GM20000 (cell line): ENCODE results near the gene CLPTM1.
A peak's percentile ranks its signal among the peaks of the same experiment; 100 is the strongest.

Experiments
- DNase-seq: peaks from one replicate; pipeline ENCODE4 v3.0.0; 2012; ENCODE audit warnings: low spot score
- TF ChIP-seq, protein P1 (sequence below): IDR thresholded peaks from 2 replicates; pipeline ENCODE4 v1.5.1; 2012; ENCODE audit warnings: mild to moderate bottlenecking, control low read depth; ENCODE audit errors: extremely low read depth, missing control alignments

CLPTM1 gene

DNA sequence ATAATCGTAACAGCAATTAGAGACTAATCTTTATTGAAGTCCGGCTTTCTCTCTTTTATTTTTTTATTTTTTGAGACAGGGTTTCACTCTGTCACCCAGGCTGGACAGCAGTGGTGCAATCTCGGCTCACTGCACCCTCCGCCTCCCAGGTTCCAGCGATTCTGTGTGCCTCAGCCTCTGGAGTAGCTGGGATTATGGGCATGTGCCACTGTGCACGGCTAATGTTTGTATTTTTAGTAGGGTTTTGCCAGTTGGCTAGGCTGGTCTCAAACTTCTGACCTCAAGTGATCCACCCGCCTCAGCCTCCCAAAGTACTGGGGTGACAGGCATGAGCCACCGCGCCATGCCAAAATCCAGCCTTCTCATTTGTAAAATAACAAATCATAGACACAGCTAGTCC lies 5.6 kb upstream of the CLPTM1 start:
- TF ChIP-seq, protein P1, sequence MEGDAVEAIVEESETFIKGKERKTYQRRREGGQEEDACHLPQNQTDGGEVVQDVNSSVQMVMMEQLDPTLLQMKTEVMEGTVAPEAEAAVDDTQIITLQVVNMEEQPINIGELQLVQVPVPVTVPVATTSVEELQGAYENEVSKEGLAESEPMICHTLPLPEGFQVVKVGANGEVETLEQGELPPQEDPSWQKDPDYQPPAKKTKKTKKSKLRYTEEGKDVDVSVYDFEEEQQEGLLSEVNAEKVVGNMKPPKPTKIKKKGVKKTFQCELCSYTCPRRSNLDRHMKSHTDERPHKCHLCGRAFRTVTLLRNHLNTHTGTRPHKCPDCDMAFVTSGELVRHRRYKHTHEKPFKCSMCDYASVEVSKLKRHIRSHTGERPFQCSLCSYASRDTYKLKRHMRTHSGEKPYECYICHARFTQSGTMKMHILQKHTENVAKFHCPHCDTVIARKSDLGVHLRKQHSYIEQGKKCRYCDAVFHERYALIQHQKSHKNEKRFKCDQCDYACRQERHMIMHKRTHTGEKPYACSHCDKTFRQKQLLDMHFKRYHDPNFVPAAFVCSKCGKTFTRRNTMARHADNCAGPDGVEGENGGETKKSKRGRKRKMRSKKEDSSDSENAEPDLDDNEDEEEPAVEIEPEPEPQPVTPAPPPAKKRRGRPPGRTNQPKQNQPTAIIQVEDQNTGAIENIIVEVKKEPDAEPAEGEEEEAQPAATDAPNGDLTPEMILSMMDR: no peak
- DNase-seq: no peak

DNA sequence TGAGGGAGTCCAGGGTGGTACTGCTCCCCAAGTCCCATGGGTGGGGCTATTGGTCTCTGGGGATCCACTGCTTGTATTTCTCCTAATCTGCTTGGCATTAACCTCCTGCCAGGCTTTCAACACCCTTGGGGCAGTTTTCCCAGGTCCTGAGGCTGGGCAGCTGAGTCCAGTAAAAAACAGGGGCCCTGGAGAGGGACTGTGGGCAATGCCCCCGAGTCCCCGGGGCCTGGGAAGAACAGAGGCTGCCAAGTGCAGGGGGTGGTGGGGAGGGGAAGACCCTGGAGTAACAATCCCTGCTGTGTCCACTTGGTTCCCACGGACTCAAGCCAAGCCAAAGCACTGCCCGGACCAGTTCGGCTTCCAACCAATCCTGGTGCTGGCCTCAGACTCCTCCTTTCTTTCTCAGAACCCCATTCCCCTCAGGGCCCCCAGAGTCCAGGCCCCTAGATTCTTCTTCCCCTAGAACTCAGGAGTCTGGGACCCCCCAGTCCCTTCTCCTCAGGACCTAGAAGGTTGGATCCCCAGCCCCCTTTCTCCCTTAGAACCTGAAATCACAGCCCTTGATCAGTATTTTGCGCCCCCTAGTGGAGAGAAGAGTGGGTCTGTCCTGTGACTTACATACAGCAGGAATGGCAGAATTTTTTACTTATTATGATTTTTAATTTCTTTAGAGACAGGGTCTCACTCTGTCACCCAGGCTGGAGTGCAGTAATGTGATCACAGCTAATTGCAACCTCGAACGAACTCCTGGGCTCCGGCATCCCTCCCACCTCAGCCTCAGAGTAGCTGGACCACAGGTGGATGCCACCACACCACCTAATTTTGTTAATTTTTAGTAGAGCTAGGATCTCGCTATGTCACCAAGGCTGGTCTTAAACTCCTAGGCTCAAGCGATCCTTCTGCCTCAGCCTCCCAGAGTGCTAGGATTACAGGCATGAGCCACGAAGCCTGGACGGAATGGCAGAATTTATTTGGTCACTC lies 3.7 kb upstream of the CLPTM1 start:
- peak; percentile 74 for DNase-seq
- TF ChIP-seq, protein P1: peak; percentile 68

DNA sequence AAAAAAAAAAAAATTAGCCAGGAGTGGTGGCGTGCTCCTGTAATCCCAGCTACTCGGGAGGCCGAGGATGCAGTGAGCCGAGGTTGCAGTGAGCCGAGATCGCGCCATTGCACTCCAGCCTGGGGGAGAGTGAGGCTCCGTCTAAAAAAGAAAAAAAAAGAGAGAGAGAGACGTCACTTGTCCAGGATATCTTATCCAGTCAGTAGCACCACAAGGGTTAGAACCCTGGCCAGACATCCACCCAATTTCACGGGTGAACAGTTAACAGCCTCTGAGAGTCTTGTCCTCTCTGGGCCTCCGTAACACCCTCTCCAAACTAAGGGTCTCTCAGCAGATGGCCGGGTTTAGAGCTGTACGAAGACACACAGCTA lies 917 bp upstream of the CLPTM1 start:
- TF ChIP-seq, protein P1: no peak
- DNase-seq: no peak

DNA sequence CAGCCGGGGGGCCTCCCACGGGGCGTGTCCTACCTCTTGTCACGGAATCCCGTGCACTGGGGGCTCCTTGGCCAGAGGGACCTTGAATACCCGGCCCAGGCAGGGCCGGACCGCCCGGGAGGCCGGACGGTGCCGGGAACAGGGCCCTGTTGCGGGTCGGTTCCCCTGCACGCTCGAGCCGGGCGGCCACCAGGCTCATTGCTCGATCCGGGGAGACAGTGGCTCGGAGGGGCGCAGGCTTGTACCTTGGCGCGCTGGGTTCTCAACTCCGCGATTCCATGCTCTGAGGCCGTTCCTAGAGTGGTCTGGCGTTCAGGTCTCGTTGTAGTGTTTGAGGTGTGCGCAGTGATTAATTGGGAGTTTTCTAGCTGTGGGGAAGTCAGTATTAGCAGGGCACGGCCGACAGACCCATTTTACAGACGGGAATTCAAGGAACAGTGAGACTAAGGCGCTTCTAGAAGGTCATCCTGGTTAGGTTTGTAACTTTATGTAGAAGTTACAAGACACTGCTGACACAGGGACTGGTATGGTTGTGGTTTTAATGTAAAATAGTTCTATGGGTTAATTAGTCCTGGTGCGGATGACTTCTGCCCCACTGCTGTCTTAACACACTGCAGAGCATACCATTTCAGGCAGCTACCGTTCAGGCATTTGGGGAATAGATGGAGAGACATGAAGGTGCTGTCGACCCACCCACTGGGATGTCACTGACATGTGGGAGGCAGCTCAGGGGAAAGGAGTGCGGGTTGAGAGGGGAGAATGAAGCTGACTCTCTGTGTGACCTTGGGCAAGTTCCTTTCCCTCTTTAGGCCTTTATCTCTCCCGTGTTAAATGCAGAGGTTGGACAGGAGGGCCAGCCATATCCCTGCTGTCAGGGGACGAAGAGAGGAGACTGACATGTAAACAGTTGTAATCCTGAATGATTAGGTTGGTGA lies 592 bp downstream of the CLPTM1 start:
- DNase-seq: no peak
- TF ChIP-seq, protein P1: no peak

DNA sequence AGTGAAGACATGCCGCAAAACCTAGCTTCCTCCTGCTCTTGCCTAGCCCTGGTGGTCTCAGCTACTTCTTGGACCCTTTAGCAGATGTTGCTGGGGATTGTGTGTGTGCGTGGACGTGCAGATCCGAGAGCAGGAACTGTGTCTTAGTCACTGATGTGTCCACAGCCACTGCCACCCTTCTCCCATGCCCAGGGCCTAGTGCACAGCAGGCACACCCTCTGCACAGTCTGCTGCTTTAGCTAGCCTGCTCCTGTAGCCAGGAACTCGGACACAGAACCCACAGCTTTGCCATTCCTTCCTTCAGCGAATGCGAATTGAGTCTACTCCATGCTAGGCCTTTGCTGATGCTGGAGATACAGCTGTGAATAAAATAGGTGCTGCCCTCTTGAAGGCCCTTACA lies 2.3 kb downstream of the CLPTM1 start:
- no peak for DNase-seq
- TF ChIP-seq, protein P1: no peak

DNA sequence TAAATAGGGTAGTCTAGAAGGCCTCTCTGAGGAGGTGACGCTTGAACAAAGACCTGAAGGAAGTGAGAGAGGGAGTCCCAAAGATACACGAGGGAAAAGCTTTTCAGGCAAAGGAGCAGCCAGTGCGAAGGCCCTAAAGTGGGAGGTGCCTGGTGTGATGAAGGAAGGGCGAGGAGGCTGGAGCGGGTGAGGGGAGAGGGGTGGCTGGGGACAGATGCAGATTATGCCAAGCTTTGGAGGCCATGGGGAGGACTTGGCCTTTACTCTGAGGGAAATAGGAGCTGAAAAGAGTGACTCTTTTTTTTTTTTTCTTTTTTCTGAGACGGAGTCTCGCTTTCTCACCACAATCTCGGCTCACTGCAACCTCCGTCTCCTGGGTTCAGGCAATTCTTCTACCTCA lies 2.9 kb downstream of the CLPTM1 start:
- TF ChIP-seq, protein P1: no peak
- no peak for DNase-seq

DNA sequence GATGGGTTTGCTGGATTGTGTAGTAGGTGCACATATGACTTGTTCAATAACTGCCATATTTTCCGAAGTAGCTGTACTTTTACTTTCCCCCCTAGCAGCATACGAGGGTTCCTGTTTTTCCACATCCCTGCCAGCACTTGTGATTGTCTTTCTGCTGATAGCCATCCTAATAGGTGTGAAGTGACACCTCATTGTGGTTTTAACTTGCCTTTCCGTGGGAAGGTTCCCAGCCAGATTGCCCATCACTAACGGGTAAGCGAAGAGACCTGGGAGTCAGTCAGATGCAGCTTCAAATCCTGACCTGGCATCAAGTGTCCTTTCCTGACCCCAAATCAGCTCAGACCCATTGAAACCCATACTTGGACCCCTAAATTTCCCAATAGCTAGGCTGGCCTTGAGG lies 4.5 kb downstream of the CLPTM1 start:
- TF ChIP-seq, protein P1: no peak

More for the DNA sequence above, 4.5 kb downstream of the CLPTM1 start:
- no peak for DNase-seq
